Prostate gland (tissue), 2 donors: ENCODE results near the gene UBE2H. TPM values are rescaled to one million over a fixed set of nuclear protein-coding genes. Genes with fewer than 3 reads are reported as not detected.
"Not testable (repeated sequence)": the region's sequence is repeated elsewhere in the genome, so short reads cannot be mapped to it uniquely, and the experiment has no call there.

Experiments used
- DNase-seq: peaks from one replicate; pipeline ENCODE4 v3.0.0-alpha.2; 2019; ENCODE audit warnings: low spot score
- H3K27ac ChIP-seq, 2 donors: fragments of 200-600 bp; sonication (generic); 2 replicates each; pipeline ENCODE4 v1.5.1; 2017 to 2019
- H3K27me3 ChIP-seq: fragments of 200-600 bp; sonication (generic); replicated peaks from 2 replicates; pipeline ENCODE4 v1.5.1; 2019; ENCODE audit not compliant: insufficient read depth
- H3K36me3 ChIP-seq, 2 donors: fragments of 200-600 bp; sonication (generic); 1 replicate in 1 of 2; 2 replicates in 1 of 2; pipeline versions ENCODE4 v1.5.1 to v1.8.1; 2017 to 2019
- H3K4me1 ChIP-seq: fragments of 200-600 bp; sonication (generic); replicated peaks from 2 replicates; pipeline ENCODE4 v1.5.1; 2019
- H3K4me3 ChIP-seq, 2 donors: fragments of 200-600 bp; sonication (generic); 2 replicates each; pipeline ENCODE4 v1.5.1; 2017 to 2019
- H3K9me3 ChIP-seq: fragments of 200-600 bp; sonication (generic); 2 replicates; pipeline ENCODE4 v1.5.1; 2017
- POLR2A ChIP-seq: fragments of 450-650 bp; IDR thresholded peaks from one replicate; pipeline ENCODE4 v1.6.1; 2016; ENCODE audit warnings: antibody characterized with exemption, mild to moderate bottlenecking
- POLR2AphosphoS5 ChIP-seq: sonication (generic); formaldehyde crosslinking; IDR thresholded peaks from one replicate; pipeline ENCODE4 v1.6.1; 2017; ENCODE audit warnings: antibody characterized with exemption
- WGBS: methylation state at CpG from one replicate; pipeline ENCODE4 v1.1.5; 2018; 5-methylcytosine and 5-hydroxymethylcytosine counted together
- intact Hi-C: fragments of 100-400 bp; cut with DNase I; formaldehyde crosslinking; loops from one replicate; pipeline ENCODE4 v1.14.2; 2022
- total RNA-seq, 2 donors: library from RNA; depleted of rRNA; stranded (reverse); fragments of >200 nt; gene quantifications; one replicate each; pipeline ENCODE4 v1.1.0, GENCODE V29; 2016
- TF ChIP-seq, protein P1 (sequence below), 4 experiments: fragments of 200-600 bp in 2 of 4; fragments of 450-650 bp in 2 of 4; sonication (generic) in 2 of 4; IDR thresholded peaks; 1 replicate in 3 of 4; 2 replicates in 1 of 4; pipeline ENCODE4 v1.5.1; 2016 to 2019; ENCODE audit warnings: antibody characterized with exemption in 4 of 4, mild to moderate bottlenecking in 2 of 4, moderate library complexity in 2 of 4

The UBE2H gene
- total RNA-seq, 2 donors from 2014 or later = 78.4 to 105 TPM

DNA sequence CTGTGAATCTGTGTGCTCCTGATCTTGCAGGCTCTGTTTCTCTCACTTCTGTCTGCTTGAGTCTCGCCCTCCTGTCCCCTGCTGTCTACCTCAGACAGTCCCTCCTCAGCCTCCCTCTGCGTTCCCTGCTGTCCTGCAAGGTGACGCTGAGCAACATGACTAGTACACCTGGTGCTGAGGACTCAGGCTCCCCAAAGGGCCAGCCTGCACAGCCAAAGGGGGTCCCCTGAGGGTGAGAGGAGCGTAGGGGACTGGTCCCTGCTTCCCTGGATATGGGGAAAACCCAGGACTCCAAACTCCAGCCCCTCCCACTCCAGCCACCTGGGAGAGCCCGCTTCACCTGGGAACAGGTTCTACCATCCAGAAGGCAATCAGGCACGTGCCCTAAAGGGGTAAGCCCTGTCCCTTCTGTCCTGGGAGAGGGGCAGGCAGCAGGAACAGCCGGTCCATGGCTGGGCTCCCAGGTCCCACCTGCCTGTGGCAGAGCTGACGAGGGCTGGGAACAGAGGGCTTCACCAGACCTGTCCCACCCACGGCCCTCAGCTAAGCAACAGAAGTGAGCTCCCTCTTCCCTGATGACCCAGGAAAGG, 156.5 kb downstream of the UBE2H start:
- DNase-seq = no peak
- Histone ChIP-seq H3K9me3 (no peaks in the 10 kb centered on the region), H3K27me3 (no peaks in the 10 kb centered on the region), H3K36me3 (no peaks in the 10 kb centered on the region), H3K4me3 (no peak overlapping the region), H3K27ac (no peak overlapping the region), H3K4me1 (no peaks in the 10 kb centered on the region)
- WGBS = 77% methylated on average over 9 of the region's 9 CpGs
- TF ChIP-seq, protein P1, sequence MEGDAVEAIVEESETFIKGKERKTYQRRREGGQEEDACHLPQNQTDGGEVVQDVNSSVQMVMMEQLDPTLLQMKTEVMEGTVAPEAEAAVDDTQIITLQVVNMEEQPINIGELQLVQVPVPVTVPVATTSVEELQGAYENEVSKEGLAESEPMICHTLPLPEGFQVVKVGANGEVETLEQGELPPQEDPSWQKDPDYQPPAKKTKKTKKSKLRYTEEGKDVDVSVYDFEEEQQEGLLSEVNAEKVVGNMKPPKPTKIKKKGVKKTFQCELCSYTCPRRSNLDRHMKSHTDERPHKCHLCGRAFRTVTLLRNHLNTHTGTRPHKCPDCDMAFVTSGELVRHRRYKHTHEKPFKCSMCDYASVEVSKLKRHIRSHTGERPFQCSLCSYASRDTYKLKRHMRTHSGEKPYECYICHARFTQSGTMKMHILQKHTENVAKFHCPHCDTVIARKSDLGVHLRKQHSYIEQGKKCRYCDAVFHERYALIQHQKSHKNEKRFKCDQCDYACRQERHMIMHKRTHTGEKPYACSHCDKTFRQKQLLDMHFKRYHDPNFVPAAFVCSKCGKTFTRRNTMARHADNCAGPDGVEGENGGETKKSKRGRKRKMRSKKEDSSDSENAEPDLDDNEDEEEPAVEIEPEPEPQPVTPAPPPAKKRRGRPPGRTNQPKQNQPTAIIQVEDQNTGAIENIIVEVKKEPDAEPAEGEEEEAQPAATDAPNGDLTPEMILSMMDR (IDR thresholded peaks at IDR 0.05) = no peak
- TF ChIP-seq POLR2A (no peak), POLR2AphosphoS5 (no peak)
- intact Hi-C loops = no loop called here

DNA sequence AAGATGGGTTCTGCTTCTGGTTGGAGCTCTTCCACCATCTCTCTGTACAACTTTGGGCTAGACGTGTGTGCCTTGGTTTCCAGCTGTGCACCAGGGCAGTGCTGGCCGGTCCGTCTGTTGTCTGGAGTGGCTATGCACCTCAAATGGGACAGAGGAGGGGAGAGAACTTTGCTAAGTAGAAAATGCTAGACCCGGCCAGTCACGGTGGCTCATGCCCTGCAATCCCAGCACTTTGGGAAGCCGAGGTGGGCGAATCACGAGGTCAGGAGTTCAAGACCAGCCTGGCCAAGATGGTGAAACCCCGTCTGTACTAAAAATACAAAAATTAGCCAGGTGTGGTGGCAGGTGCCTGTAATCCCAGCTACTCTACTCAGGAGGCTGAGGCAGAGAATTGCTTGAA, 158.3 kb downstream of the UBE2H start:
- H3K27me3 ChIP-seq, intact Hi-C loops, H3K4me1 ChIP-seq, DNase-seq, H3K4me3 ChIP-seq, H3K27ac ChIP-seq, H3K9me3 ChIP-seq, H3K36me3 ChIP-seq: not testable (repeated sequence)
- 97% methylated on average over 9 of the region's 9 CpGs for WGBS

DNA sequence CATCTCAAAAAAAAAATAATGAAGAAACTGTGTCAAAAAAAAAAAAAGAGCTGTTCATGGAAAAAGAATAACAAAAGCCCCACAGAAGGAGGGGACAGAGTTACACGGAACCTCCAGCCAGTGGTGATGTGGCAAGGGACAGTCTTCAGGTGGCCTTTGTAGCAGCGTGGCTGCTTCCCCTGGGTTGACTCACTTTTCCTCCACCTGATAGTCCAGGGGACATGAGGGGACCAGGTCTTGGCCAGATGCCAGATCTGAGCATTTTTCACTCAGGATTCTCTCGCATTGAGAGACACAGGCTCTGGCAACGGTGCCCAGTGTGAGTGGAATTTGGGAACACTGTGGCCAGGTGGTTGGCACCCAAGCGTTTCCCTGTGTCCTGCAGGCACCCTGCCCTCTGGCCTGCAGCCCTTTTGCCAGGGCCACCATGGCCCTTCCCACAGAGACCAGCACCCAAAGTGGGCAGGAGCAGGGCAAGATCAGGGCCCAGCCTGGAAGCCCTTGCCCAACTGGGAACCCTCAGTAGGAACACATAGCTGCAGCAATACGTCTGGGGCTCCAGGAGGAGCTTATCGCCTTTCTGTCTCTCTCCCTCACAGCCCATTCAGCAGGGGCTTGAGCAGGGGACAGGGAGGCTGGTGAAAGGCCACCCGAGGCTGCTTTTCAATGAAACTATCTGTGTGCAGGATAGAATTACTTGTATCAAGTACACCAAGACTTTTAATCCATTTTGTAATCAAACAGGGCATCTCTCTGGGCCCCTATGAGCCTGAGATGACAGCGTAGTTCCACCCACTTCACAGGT, 159.1 kb downstream of the UBE2H start:
- Histone ChIP-seq H3K27me3 (no peaks in the 10 kb centered on the region), H3K27ac (no peak overlapping the region), H3K9me3 (no peaks in the 10 kb centered on the region), H3K4me3 (no peak overlapping the region), H3K4me1 (no peaks in the 10 kb centered on the region), H3K36me3 (no peaks in the 10 kb centered on the region)
- 78% methylated on average over 8 of the region's 9 CpGs for WGBS
- no peak for DNase-seq
- intact Hi-C loops = no loop called here
- TF ChIP-seq POLR2A (no peak), POLR2AphosphoS5 (no peak)

DNA sequence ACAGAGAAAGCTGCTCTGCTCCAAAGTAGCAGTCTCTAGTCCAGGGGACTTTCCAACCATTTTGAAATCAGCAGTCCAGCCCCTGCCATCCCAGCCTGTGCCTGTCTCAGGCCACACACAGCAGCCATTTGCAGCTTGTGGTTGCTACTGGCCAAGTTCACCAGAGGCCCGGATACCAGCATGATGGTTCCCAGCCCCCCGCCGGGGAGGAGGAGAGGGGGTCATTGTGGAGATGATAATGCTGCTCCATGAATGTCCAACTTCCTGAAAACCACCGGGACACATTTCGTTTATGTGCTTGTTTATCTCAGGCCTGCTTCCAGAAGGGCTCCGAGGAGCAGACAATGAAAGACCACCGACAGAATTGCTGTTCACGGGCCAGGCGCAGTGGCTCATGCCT, 160.0 kb downstream of the UBE2H start:
- intact Hi-C loops = no loop called here
- Histone ChIP-seq H3K27ac (no peak overlapping the region), H3K36me3 (no peaks in the 10 kb centered on the region), H3K4me3 (no peak overlapping the region), H3K27me3 (no peaks in the 10 kb centered on the region), H3K9me3 (no peaks in the 10 kb centered on the region), H3K4me1 (no peaks in the 10 kb centered on the region)
- no peak for DNase-seq
- 79% methylated on average over 9 of the region's 9 CpGs for WGBS
- TF ChIP-seq, protein P1 (IDR thresholded peaks at IDR 0.05) = no peak
- TF ChIP-seq POLR2AphosphoS5 (no peak), POLR2A (no peak)

DNA sequence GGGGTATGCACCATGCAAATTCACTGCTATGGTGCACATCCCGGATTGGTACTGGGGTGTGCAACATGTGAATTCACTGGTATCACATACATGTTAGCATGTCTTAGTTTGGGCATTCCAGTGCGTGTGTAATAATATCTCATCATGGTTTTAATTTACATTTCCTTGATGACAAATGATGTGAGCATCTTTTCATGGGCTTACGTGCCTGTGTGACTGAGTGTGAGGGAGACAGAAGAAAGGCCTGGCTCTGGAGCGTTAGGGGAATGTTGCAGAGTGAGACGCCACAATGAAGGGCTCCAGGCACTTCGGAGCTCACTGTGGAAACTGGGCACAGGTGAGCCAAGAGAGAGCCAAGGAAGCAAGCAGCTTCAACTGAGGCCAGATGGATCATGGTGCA, 162.6 kb downstream of the UBE2H start:
- H3K9me3 ChIP-seq = no peaks in the 10 kb centered on the region
- no peaks in the 10 kb centered on the region for H3K4me1 ChIP-seq
- H3K27me3 ChIP-seq = peaks cover 6% of the 10 kb centered on the region
- TF ChIP-seq, protein P1 (IDR thresholded peaks at IDR 0.05) = no peak
- TF ChIP-seq POLR2A (no peak), POLR2AphosphoS5 (no peak)
- no peak for DNase-seq
- H3K4me3 ChIP-seq = no peak overlapping the region
- no peaks in the 10 kb centered on the region for H3K36me3 ChIP-seq
- no peak overlapping the region for H3K27ac ChIP-seq
- intact Hi-C loops = no loop called here
- WGBS = 78% methylated on average over 6 of the region's 6 CpGs

DNA sequence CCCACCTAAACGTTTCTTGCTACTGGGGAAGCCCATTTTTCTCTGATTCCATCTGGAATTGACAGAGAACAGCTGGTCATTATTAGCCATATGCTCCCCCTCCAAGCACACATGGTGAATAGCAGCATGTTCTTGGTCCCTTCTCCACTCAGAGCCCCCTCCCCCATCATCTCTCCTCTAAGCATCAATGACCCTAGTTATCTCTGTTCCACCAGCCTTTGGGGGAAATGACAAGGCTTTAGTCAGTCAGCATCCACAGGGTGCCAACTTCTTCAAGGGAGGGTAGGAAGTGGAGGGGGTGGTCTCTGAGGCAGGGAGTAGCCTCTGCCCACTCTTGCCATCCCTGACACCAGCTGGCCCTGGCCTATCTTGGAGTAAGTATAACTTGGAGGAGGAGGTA, 163.1 kb downstream of the UBE2H start:
- Histone ChIP-seq H3K27ac (no peak overlapping the region), H3K9me3 (no peaks in the 10 kb centered on the region), H3K36me3 (no peaks in the 10 kb centered on the region), H3K27me3 (peaks cover 11% of the 10 kb centered on the region), H3K4me1 (no peaks in the 10 kb centered on the region), H3K4me3 (no peak overlapping the region)
- TF ChIP-seq, protein P1 (IDR thresholded peaks at IDR 0.05) = no peak
- TF ChIP-seq POLR2AphosphoS5 (no peak), POLR2A (no peak)
- intact Hi-C loops = no loop called here
- WGBS = 50% methylated on average over 1 of the region's 1 CpG
- no peak for DNase-seq
